DOHH2 (cell line): ENCODE measurements around the gene TMEM130.

Source experiments
- H3F3A ChIP-seq: fragments of 200-600 bp; sonication (generic), shearing (Covaris generic); 2 replicates; pipeline ENCODE4 v1.6.0; 2016; ENCODE audit warnings: antibody characterized with exemption, mild to moderate bottlenecking; ENCODE audit not compliant: control insufficient read depth, insufficient read depth
- H3K27ac ChIP-seq: fragments of 200-600 bp; sonication (generic); 2 replicates; pipeline ENCODE4 v1.5.1; 2014; ENCODE audit warnings: low read depth, mild to moderate bottlenecking, low read length, moderate library complexity
- H3K27me3 ChIP-seq: fragments of 200-600 bp; sonication (generic); 2 replicates; pipeline ENCODE4 v1.6.1; 2014; ENCODE audit warnings: mild to moderate bottlenecking, low read length, mixed read lengths; ENCODE audit not compliant: control insufficient read depth
- H3K36me3 ChIP-seq: fragments of 200-600 bp; sonication (generic); 2 replicates; pipeline ENCODE4 v1.6.1; 2014; ENCODE audit warnings: mild to moderate bottlenecking, low read length, moderate library complexity, mixed read lengths; ENCODE audit not compliant: control insufficient read depth
- H3K4me1 ChIP-seq: fragments of 200-600 bp; sonication (generic); 2 replicates; pipeline ENCODE4 v1.6.1; 2014; ENCODE audit warnings: mild to moderate bottlenecking, low read length, mixed read lengths; ENCODE audit not compliant: control insufficient read depth
- H3K4me2 ChIP-seq: fragments of 200-600 bp; sonication (generic); 2 replicates; pipeline ENCODE4 v1.6.0; 2014; ENCODE audit warnings: mild to moderate bottlenecking, low read length, moderate library complexity
- H3K4me3 ChIP-seq: fragments of 200-600 bp; sonication (generic); 2 replicates; pipeline ENCODE4 v1.5.1; 2014; ENCODE audit warnings: mild to moderate bottlenecking, low read length, mixed read lengths
- H3K79me2 ChIP-seq: fragments of 200-600 bp; sonication (generic); 2 replicates; pipeline ENCODE4 v1.6.1; 2014; ENCODE audit warnings: mild to moderate bottlenecking, low read length, mixed read lengths; ENCODE audit not compliant: control insufficient read depth
- H3K9me2 ChIP-seq: fragments of 200-600 bp; sonication (generic); replicated peaks from 2 replicates; pipeline ENCODE4 v1.6.1; 2014; ENCODE audit warnings: mild to moderate bottlenecking, low read length, mixed read lengths; ENCODE audit not compliant: control insufficient read depth
- H3K9me3 ChIP-seq: fragments of 200-600 bp; sonication (generic); 2 replicates; pipeline ENCODE4 v1.6.1; 2014; ENCODE audit warnings: antibody characterized with exemption, low read length, mixed read lengths; ENCODE audit not compliant: control insufficient read depth, insufficient read depth
- H4K20me1 ChIP-seq: fragments of 200-600 bp; sonication (generic); 2 replicates; pipeline ENCODE4 v1.6.0; 2014; ENCODE audit warnings: low read depth, mild to moderate bottlenecking, antibody characterized with exemption, low read length, moderate library complexity; ENCODE audit not compliant: control insufficient read depth, insufficient read depth
- CTCF ChIP-seq: fragments of 200-600 bp; sonication (generic); IDR thresholded peaks from one replicate; pipeline ENCODE4 v1.5.1; 2014; ENCODE audit warnings: antibody characterized with exemption, mild to moderate bottlenecking, low read depth, low read length; ENCODE audit not compliant: poor library complexity, severe bottlenecking
- EZH2phosphoT487 ChIP-seq: fragments of 200-600 bp; sonication (generic); IDR thresholded peaks from 2 replicates; pipeline ENCODE4 v1.6.1; 2017; ENCODE audit warnings: borderline replicate concordance, mild to moderate bottlenecking, antibody characterized with exemption, low read length, moderate library complexity, mixed read lengths

The TMEM130 gene

GRCh38 chr7:98830972-98831548 is 38.8 kb downstream of the TMEM130 start:
- H3K4me1 ChIP-seq = no peaks in the 10 kb centered on the region
- no peaks in the 10 kb centered on the region for H3K27me3 ChIP-seq
- TF ChIP-seq EZH2phosphoT487 (no peak), CTCF (no peak)
- H3F3A ChIP-seq = no peaks in the 10 kb centered on the region
- no peak overlapping the region for H3K4me2 ChIP-seq
- no peak overlapping the region for H3K4me3 ChIP-seq
- no peaks in the 10 kb centered on the region for H4K20me1 ChIP-seq
- H3K36me3 ChIP-seq = no peaks in the 10 kb centered on the region
- H3K79me2 ChIP-seq = no peaks in the 10 kb centered on the region
- no peaks in the 10 kb centered on the region for H3K9me3 ChIP-seq
- no peak overlapping the region for H3K27ac ChIP-seq
- H3K9me2 ChIP-seq = no peaks in the 10 kb centered on the region

- TF ChIP-seq EZH2phosphoT487 (no peak), CTCF (no peak)
- H3K27me3 ChIP-seq = no peaks in the 10 kb centered on the region
- H3K36me3 ChIP-seq = no peaks in the 10 kb centered on the region
- no peaks in the 10 kb centered on the region for H3K9me3 ChIP-seq
- no peaks in the 10 kb centered on the region for H3K4me1 ChIP-seq
- no peaks in the 10 kb centered on the region for H3K79me2 ChIP-seq
- no peak overlapping the region for H3K27ac ChIP-seq
- no peaks in the 10 kb centered on the region for H4K20me1 ChIP-seq
- no peak overlapping the region for H3K4me2 ChIP-seq
- H3K9me2 ChIP-seq = no peaks in the 10 kb centered on the region
- H3F3A ChIP-seq = no peaks in the 10 kb centered on the region
- no peak overlapping the region for H3K4me3 ChIP-seq
Observed at GRCh38 chr7:98828368-98828767, 41.4 kb downstream of the TMEM130 start.

GRCh38 chr7:98827258-98827657 is 42.6 kb downstream of the TMEM130 start:
- Histone ChIP-seq H3K4me2 (no peak overlapping the region), H3K9me3 (no peaks in the 10 kb centered on the region), H3K4me1 (no peaks in the 10 kb centered on the region), H3K9me2 (no peaks in the 10 kb centered on the region), H3K27ac (no peak overlapping the region), H3F3A (no peaks in the 10 kb centered on the region), H3K79me2 (no peaks in the 10 kb centered on the region), H4K20me1 (no peaks in the 10 kb centered on the region), H3K36me3 (no peaks in the 10 kb centered on the region), H3K4me3 (no peak overlapping the region), H3K27me3 (no peaks in the 10 kb centered on the region)
- TF ChIP-seq CTCF = no peak
- TF ChIP-seq EZH2phosphoT487 = no peak
